Measurements from ENCODE around the gene NUDT19.
"Not testable (repeated sequence)": the region's sequence is repeated elsewhere in the genome, so short reads cannot be mapped to it uniquely, and the experiment has no call there.

NUDT19 gene
- 19.6 to 29.5 (median 24.5) reads per million in 4 experiments for total RNA-seq

DNA sequence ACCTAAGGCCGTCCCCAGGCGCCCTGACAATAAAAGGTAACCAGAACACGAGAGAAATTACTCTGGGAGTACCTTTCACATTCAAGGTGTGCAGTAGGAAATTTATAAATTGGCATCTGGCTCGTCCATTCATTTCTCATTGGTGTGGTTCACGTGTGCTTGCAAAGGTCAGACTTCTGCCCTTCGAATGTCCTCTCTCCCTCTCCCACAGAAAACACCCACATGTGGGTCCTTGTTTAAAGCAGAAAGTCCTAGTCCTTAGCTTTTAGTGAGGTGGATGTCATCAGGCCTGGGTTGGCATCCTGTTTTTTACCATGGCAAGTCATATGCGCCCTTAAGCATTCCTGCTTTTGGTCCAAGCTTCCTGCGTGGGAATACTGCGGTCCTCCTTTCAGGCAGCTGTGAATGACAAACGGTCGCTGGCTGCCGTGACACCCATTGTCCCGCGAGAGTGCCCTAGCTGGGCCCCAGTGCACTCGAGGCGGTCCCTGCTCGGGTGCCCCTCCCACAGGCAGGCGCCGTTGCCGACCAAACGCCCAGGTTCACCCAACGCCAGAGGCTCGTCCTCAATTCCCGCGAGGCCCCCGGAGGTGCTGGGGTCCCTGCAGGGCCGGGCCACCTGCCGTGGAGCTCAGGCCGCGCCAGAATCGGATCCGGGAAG lies at the start of gene NUDT19:
Gene NUDT19, plus strand, starts transcription at position 531 of the 661 bp plus-strand sequence. CDS start 140 bp downstream, outside the sequence.
- DNase-seq = peak; percentile 29

DNA sequence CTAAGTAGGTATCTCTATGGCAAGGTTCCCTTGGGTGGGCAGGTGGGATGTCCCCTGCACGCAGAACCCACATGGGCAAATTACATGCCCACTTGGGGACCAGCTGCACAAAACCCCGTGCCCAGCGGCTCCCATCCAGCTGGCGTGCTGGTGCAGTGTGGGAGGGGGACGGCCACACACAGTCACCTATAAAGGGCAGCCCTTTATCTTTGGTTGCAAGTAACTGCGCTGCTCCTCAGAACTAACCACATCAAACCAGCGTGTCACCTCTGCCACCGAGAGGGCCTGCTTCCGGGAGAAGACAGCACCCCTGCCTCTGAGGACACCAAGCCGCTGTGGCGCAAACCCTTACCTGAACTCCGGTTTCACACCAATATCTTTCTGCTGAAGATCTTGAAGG lies 48.9 kb upstream of the NUDT19 start:
- DNase-seq = peak; percentile 42

DNA sequence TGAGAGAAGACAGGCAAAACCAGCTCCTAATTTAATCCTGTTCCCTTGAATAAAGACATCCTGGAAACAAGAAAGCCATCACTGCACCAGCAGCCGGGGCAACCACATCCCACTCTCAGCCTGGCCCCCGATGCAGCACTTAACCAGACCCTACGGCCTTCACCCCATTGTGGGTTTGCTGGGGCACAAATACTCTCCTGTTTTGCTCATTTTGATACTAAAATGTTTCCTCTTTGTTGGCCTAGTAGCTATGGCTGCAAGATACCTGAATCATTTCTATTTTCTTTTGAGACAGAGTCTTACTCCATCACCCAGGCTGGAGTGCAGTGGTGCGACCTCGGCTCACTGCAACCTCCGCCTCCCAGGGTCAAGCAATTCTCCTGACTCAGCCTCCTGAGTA lies 45.1 kb upstream of the NUDT19 start:
- DNase-seq = no peak

DNA sequence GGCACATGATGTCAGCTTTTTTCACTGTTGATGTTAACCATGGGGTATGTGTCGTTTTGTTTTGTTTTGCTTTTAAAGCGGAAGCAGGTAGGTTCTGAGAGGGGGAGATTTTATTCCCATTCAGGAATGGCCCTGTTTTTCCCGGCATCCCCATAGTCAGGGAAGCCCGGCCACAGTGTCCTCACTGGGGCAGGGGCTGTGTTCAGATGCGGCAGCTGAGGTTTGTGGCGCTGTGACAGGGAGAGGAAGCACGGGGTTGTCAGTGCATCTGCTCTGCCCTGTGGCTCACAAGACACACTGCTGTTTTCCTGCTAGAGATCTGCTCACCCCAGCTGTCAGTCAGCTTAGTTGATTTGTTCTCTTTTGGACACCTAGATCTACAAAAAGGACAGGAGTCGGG lies 44.3 kb upstream of the NUDT19 start:
- no peak for DNase-seq

DNA sequence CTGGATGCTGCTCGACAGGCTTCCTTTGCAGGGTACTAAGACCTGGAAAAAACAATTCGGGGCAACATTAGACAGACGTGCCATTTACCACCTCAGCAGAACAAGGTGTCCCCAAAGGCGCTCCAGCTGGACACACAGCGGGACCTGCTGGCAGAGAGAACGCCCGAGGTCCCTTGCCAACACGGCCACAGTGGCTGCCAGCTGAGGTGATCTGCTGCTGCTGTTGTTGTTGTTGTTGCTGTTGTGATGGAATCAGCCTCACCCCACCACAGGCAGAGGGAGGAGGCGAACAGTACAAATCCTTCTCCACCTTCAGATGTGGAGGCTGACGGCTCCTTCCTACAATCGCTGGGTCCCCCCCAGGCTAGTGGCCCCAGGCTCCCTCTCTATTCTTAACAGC lies 41.9 kb upstream of the NUDT19 start:
- no peak for DNase-seq

DNA sequence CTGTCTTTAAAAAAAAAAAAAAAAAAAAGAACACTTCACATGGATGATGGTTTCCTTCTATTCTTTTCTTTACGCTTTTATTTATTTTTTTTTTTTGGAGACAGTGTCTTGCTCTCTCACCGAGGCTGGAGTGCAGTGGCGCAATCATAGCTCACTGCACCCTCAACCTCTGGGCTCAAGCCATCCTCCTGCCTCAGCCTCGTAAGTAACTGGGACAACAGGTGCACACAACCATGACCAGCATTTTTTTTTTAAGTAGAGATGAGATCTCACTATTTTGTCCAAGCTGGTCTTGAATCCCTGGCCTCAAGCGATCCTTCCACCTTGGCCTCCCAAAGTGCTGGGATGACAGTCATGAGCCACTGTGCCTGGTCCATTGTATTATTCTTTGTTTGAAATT lies 41.0 kb upstream of the NUDT19 start:
- no peak for DNase-seq

DNA sequence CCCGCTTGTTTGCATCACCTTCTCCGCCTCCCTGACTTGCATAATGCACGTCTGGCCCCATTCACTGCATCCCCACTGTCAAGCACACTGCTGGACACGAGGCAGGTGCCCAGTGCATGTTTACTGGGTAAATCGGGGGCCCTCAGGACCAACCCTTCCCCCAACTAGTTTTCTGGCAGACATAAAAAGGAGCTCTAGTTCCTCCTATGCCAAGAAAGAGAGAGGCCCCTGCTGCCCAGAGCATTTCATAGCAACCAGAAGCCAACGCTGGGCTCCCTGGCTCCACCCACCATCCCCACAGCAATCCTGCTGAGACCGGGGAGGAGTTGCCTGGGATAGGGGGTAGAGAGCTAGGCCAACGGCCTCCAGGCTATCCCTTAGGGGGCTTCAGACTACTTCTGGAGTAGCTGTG lies 39.9 kb upstream of the NUDT19 start:
- no peak for DNase-seq

DNA sequence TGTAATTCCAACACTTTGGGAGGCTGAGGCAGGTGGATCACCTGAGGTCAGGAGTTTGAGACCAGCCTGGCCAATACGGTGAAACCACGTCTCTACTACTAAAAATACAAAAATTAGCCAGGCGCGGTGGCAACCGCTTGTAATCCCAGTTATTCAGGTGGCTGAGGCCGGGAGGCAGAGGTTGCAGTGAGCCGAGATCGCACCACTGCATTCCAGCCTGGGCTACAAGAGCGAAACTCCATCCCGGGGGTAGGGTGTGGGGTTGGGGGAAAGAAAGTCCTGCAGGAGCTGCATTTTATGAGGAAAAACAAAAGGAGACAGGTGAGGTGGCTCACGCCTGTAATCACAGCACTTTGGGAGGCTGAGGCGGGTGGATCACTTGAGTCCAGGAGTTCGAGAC lies 39.3 kb upstream of the NUDT19 start:
- DNase-seq = not testable (repeated sequence)

DNA sequence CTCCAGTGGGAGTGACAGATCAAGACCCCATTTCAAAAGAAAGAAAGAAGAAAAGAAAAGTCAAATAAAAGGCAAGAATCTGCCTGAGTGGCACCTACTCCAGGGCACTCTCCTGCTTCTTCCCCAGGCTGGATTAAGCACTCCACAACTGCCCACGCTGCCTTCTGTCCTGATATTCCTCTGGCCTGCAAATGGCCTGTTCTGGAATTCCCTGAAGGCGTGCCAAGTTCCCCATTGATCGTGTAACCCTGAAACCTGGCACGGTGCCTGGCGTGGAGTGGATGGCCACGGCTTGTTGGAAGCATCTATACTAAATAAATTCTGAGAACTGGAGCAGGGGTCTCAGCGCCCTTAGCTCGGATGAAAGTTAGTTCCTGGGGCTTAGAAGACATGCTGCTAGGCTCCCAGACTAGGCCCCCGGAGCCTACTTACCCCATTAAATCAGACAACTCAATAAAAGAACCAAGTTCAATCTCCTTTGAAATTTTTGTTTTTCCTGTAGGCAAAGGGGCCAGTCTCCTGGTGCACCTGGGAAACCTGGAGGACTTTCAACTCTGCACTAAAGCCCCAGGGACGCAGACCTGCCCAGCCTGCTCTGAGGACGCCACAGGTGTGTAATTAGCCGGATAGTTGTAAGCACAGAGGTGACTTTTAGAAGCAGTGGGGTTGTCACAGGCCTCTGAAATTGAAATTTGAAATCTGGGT lies 38.6 kb upstream of the NUDT19 start:
- no peak for DNase-seq

DNA sequence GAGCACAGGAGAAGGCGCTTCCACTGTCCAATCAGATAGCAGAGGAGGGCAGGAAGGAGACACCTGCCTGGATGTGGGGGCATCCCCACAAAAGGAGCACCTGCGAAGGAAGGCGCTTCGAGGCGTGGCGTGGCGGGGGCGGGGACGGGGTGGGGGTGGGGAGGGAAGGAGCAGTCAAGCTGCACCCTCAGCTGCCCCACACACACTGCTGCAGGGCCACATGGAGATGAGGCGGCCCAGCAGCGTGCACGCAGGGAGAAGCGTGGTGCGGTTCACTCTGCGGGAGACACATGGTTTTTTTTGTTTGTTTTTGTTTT lies 38.1 kb upstream of the NUDT19 start:
- no peak for DNase-seq

DNA sequence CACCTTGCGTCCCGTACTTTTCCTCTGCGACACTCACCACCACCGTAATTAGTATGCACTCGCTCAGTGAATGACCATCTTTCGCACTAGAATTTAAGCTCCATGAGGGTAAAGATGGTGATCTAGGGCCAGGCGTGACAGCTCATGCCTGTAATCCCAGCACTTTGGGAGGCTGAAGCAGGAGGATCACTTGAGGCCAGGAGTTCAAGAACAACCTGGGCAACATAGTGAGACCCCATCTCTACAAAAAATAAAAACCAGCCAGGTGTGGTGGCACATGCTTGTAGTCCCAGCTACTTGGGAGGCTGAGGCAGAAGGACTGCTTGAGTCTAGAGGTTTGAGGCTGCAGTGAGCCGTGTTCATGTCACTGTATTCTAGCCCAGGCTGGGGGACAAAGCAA lies 35.2 kb upstream of the NUDT19 start:
- DNase-seq = not testable (repeated sequence)

DNA sequence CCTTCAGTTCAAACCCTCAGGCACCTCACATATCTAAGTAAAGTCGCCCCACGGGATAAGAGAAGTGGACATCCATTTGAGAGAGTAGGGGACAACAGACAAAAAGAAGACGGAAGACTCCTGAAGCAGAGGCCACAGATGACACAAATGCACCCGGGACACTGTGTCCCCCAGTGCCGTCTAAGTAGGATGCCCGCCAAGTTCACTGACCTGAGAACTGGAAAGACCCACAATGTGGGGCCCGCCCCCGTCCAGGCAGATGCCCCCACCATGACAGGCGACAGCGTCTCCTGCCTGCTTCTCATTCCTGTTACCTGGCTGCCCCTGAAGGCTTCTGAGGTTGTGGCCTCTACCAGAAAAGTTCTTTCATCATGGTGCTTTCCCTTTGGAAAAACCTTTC lies 33.5 kb upstream of the NUDT19 start:
- DNase-seq = no peak

DNA sequence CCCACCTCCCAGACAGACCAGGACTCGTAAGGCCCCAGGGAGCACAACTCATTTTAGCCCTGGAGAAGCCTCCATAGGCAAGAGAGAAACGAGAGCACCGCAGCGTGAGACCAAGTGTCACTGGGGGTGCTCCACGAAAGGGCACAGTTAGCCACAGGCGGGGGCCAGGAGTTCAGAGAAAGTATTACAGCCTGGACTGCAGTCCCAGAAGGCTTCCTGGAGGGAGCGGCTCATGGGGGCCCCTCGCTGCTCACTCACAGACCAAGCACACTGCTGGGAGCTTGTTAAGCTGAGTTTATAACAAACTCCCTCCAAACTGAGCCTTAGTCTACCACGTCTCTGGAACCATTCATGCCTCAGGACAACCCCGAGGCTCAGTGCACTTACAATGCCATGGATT lies 33.1 kb upstream of the NUDT19 start:
- DNase-seq = no peak

DNA sequence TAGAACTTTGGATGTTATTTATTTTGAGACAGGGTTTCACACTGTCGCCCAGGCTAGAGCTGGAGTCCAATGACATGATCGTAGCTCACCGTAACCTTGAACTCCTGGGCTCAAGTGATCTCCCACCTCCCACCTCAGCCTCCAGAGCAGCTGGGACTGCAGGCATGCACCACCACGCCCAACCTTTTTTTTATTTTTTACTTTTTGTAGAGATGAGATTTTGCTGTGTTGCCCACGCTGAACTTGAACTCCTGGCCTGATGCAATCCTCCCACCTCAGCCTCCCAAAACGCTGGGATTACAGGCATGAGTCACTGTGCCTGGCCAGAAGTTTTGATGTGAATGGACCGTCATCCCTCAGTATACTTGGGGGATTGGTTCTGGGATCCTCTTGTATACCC lies 30.3 kb upstream of the NUDT19 start:
- DNase-seq = no peak

DNA sequence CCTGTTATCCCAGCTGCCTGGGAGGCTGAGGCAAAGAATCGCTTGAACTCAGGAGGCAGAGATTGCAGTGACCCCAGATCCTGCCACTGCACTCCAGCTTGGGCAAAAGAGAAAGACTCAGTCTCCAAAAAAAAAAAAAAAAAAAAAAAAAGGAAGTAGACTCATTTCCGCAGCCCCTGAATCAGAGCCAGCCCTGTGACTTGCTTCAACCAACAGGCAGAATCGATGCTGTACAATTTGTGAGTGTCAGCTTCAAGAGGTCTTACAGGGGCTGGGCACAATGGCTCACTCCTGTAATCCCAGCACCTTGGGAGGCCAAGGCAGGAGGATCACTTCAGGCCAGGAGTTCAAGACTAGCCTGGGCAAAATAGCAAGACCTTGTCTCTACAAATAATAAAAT lies 29.4 kb upstream of the NUDT19 start:
- DNase-seq = no peak

DNA sequence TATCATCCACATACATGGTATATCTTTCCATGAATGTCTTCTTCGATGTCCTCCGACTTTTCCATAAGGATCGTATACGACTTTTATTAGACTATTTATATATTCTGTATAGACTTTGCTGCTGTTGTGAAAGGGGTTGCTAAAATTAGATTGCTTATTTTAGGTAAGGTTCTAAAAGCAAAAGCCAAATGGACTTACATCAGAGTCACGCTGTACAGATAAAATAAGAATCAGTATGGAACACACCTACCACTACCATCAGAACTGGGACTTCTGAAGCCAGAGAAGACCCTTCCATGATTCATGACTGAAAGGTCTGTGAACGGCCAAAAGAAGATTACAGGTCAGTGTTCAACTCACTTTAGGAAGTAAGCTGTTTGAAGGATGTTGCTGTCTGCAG lies 25.5 kb upstream of the NUDT19 start:
- no peak for DNase-seq

DNA sequence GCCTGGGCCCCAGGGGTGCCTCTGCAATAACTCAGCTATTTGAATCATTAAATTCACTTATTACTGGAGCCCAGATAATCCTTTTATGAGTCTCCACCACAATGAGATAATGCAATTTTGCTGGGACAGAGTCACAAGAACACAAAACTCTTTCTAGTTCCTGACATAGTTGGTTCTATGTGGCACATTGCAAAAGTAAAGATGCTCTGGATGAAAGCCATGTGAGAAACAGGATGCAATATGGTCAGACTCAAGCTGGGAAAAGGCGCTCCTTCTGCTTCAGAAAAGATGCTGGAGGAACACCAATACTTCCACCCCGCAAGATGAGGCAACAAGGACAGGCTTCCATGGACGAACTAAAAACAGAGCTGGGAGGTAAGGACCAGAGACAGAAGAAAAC lies 22.3 kb upstream of the NUDT19 start:
- DNase-seq = no peak

DNA sequence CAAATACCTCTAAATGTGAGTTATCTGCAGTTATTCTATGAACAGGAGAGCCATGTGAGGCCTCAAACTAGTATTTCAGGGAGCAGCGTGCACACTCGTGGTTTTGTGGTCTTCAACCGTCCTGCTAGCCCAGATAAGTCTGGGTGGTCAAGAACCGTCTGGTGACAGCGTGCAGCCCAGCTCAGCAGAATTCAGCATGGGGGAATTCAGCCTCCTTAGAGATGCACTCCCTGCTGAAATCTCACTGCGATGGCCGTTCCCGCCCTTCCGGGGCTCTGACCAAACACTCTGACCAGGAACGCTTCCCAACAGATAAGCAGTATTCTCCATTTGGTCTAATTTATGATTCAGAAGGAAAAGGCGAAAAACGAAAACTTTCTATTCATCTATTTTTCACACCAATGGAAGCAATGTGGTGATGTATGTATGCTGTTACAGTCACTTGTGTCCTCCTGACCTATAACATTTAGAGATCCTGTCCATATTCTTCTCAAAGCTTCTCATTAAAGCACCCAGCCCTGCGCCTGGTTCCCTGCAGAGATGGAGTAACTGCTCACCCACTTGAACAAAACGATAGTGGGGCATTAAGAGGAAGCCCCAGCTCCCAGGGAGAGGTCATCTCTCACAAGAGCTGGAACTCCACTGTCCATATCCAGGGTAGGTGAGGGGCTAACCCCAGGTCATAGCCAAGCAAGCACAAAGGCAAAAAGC lies 19.6 kb upstream of the NUDT19 start:
- DNase-seq = no peak

DNA sequence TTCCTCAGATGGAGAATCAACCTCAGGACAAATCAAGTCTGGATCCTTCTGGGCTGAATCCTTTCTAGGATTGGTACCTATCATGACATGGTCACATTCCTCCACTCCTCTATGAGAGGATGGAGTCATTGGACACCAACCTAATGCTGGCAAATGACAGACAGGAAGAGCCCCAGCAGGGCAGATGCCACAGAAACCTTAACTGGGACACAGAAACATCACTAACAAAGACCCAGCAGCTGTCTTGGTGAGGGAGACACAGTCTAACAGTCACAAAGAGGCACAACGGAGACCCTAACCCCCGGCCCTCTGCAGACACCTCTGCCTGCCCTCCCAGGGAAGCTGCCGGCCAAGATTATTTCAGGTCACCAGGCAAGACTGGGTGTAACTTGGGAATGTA lies 18.8 kb upstream of the NUDT19 start:
- DNase-seq = no peak

DNA sequence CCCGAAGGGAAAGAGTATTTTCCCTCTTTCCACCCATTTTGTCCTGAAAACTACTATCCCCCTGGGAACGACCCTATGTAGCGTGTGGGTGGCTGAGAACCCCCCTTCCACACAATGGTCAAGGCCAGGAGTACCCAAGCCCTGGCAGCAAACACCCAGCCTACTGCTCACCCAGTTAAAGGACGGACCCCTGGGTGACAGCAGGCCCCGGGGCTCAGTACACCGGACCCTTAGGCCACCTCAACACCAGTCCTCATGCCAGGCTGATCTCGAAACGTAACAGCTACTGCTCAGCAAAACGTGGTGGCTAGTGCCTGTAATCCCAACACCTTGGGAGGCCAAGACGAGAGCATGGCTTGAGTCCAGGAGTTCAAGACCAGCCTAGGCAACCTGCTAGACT lies 18.0 kb upstream of the NUDT19 start:
- no peak for DNase-seq

DNA sequence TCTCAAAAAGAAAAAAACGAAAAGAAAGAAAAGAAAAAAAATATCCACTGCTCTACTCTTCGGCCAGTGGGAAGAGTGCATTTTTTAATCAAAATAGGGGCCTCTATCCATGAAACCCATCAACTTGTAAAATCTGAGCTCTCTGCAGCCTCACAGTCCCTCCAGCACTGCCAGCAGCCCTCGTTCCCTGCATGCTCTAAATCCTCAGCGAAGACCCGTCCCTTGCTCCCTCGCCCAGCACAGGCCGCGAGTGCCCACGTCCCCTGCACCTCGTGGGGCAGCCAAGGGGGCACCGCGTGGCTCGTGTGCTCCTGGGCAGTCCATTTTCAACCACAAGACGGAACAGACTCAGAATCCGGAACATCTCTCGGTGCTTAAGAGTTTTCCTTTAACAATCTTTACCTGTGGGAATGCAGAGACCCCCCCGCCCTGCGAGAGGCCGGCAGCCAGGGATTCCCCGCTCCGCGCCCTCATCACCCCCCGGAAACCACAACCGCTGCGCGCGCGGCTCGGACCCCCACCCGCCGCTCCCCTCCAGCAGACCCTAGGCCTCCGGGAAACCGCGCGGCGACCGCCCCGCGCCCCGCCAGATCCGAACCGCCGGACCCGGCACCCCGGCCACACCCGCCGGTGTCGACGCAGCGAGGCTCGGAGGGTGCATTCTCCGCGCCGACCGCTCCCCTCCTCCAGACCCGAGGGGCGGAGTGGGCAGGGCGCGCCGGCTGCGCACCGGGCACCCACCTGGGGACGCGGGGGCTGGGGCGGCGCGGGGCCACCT lies 17.3 kb upstream of the NUDT19 start:
- DNase-seq = peak; percentile 22

DNA sequence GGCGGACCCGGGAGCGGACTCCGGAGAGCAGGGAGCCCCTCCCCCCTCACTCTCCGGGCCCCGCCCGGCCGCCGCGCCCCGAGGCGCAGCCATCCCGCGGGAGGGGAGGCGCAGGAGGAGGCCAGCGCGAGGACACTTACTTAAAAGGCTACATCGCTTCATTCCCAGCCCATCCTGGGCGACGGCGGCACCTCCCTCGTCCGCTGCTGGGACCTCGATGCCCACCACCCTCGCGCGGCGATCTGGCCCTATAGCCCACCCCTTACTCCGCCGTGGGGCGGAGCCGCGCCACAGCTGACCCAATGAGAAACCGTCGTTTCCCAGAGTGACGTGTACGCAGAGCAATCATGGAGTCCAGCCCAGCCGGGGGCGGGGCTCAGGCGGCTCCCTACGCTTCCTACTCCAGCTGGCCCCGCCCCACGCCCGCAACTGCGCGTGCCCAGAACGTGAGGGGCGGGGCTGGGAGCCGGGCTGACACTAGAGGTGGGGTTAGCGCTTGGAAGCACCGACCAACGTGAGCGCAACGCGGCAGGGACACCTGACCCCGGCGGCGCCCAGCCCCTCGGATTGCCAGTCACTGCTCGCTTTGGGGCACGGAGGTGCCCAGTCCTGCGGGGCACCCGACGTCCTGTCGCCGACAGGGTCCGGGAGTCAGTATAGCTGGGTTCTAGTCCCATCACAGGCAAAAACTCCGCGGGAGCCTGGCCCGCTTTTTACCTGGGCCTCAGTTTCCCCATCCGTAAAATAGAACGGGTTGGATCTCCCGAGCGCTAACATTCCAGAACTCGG lies 16.5 kb upstream of the NUDT19 start, which contains the start of gene ANKRD27:
Gene ANKRD27, minus strand, starts transcription at position 250 of the 789 bp plus-strand sequence. CDS start 16,165 bp downstream, outside the sequence.
- peak; percentile 97 for DNase-seq
